AG04450 (cell line): ENCODE data around the gene OTOGL. TPM values are rescaled to one million over a fixed set of nuclear protein-coding genes. Genes with fewer than 3 reads are reported as not detected.

Source experiments
- CTCF ChIA-PET: fragments of 300-600, 350-600 bp; formaldehyde crosslinking; extraction: SDS; loops from one replicate; lab custom pipeline; 2022; ENCODE audit warnings: antibody characterized with exemption, inconsistent platforms; lab: Charles Lee
- POLR2A ChIA-PET: fragments of 350-600 bp; formaldehyde crosslinking; extraction: SDS; loops from one replicate; lab custom pipeline; 2021; ENCODE audit warnings: antibody characterized with exemption, inconsistent platforms; lab: Yijun Ruan, JAX
- DNase-seq: peaks from one replicate; pipeline ENCODE4 v3.0.0-alpha.2; 2011; ENCODE audit warnings: low read depth, low spot score
- H3K27ac ChIP-seq: one replicate; pipeline ENCODE4 v1.5.1; 2012; ENCODE audit warnings: low read depth, low read length, control low read depth
- H3K27me3 ChIP-seq: one replicate; pipeline ENCODE4 v1.6.0; 2012; ENCODE audit warnings: low read length; ENCODE audit not compliant: control insufficient read depth, insufficient read depth
- H3K4me3 ChIP-seq: 2 replicates; pipeline ENCODE4 v1.5.1; 2011; ENCODE audit warnings: mild to moderate bottlenecking, low read depth, low read length, control low read depth
- H3K9me3 ChIP-seq: 2 replicates; pipeline ENCODE4 v1.5.1; 2012; ENCODE audit warnings: low read length; ENCODE audit not compliant: control insufficient read depth, insufficient read depth
- CTCF ChIP-seq: IDR thresholded peaks from 2 replicates; pipeline ENCODE4 v1.5.1; 2011; ENCODE audit warnings: low read depth, low read length, control low read depth, inconsistent platforms
- polyA plus RNA-seq: library from polyadenylated mRNA; depleted of rRNA; stranded (reverse); fragments of >200 nt; gene quantifications from 2 replicates; pipeline ENCODE4 v1.2.3, GENCODE V29; 2011

The OTOGL gene
- polyA plus RNA-seq, 1 experiment = 0.07 TPM

DNA sequence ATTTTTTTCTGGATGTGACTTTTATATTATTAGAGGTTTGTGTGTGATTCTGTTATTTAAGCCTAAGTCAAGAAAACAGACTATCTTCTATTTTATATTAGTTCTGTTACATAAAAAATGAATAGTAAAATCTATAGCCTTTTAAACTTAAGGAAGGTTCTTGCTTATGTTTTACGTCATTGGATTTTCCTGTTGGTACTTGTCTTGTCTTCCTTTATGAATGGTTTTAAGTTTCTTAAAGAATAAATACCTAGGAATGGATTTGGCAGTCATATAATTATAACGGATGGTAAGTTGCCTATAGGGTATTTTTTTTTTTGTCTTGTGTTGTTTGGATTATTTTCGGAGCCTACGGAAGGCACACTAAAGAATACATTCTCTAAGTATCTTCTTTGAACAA is 182.9 kb downstream of the OTOGL start:
- Histone ChIP-seq H3K27ac (no peak overlapping the region), H3K9me3 (no peaks in the 10 kb centered on the region), H3K27me3 (no peaks in the 10 kb centered on the region), H3K4me3 (no peak overlapping the region)
- CTCF ChIA-PET = no interaction called here
- no peak for TF ChIP-seq CTCF
- DNase-seq = no peak
- POLR2A ChIA-PET = no interaction called here

GRCh38 chr12:80282761-80283160 is 183.4 kb downstream of the OTOGL start:
- no peak for DNase-seq
- ChIA-PET POLR2A (no interaction called here), CTCF (interaction anchor here (0.9 kb wide), 1 partner anchor 11 kb away, joined by 3 read pairs; no protein-coding TSS in a partner anchor)

DNA sequence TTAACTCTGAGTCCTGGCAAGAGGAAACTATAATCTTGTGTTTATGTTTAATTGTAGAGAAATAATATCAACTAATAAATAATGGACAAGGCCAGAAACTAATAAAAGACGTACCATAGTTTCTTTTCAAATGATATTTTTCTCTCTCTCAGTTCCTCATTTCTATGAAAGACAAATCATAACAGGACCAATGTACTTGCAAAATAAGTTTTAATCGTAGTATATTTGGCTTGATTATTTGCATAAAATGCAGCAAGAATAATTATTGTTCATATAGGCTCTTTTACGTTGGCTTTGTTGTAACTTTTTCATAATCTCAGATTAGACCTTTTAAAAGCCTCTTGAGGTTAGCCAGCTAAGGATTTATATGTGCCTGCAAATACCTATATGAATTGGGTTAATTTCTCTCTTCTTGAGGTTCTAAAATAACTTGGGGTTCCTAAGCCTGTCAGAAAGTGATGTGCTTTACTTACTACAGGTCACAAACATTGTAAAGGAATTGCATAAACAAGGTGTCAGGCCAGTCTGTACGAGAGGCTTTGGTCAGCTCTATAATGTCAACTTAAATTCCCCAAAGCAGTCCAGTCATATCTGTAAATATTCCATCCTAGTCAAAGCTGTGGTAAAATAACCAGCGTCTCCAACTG is 191.9 kb downstream of the OTOGL start:
- H3K27me3 ChIP-seq = no peaks in the 10 kb centered on the region
- DNase-seq = no peak
- H3K27ac ChIP-seq = no peak overlapping the region
- TF ChIP-seq CTCF = no peak
- no peak overlapping the region for H3K4me3 ChIP-seq
- CTCF ChIA-PET = interaction anchor here (0.7 to 1.5 kb wide), 2 partner anchors 22 to 152 kb away, joined by 3 to 7 read pairs; no protein-coding TSS in a partner anchor
- POLR2A ChIA-PET = no interaction called here
- H3K9me3 ChIP-seq = no peaks in the 10 kb centered on the region

More at GRCh38 chr12:80282761-80283160, 183.4 kb downstream of the OTOGL start:
- TF ChIP-seq CTCF = no peak
- H3K27ac ChIP-seq = no peak overlapping the region
- H3K4me3 ChIP-seq = no peak overlapping the region
- H3K9me3 ChIP-seq = no peaks in the 10 kb centered on the region
- no peaks in the 10 kb centered on the region for H3K27me3 ChIP-seq

DNA sequence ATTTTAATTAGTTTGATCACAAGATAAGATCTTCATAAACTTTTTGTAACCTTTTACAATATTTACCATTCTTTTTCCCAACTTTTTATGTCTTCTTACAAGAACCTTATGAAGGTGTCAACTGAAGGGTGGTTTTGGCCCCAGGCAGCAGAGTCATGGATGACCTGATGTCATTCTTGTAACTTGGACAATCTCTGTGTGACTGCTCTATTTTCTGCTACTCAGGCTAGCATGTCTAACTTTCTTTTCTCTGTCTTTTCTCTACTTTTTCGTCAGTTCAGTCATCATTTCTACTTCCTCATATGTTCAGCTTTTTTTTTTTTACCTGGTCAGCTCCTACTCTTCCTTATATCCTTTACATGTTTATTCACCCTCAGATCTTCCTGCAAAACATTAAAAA is 194.0 kb downstream of the OTOGL start:
- POLR2A ChIA-PET = no interaction called here
- Histone ChIP-seq H3K27ac (no peak overlapping the region), H3K27me3 (no peaks in the 10 kb centered on the region), H3K4me3 (no peak overlapping the region), H3K9me3 (no peaks in the 10 kb centered on the region)
- no peak for DNase-seq
- CTCF ChIA-PET = interaction anchor here (0.5 kb wide), 1 partner anchor 16 kb away, joined by 3 read pairs; no protein-coding TSS in a partner anchor
- TF ChIP-seq CTCF = no peak

DNA sequence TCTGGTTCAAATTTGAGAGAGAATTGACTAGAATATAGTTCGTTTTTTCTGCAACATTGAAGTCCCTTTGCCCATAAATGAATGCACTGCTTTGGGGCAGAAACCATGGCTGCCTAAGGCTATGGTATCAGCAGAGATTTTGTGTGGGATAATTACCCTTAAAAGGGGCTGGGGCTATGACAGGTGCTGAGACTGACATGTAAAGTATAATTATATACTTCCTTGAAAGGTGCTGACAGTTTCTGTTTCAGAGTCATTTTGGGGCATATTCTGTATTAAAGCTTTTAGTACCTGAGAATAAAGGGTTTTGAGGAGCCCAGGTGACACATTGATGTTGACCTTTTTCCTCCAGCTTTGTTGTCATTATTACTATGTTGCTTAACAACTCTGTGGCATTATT is 194.4 kb downstream of the OTOGL start:
- POLR2A ChIA-PET = no interaction called here

More for the DNA sequence above, 194.4 kb downstream of the OTOGL start:
- no peak overlapping the region for H3K4me3 ChIP-seq
- no peak for TF ChIP-seq CTCF
- H3K27ac ChIP-seq = no peak overlapping the region
- H3K9me3 ChIP-seq = no peaks in the 10 kb centered on the region
- DNase-seq = no peak
- H3K27me3 ChIP-seq = no peaks in the 10 kb centered on the region
- CTCF ChIA-PET = no interaction called here
